Parathyroid adenoma (tissue), 2 donors: ENCODE results near the gene FMO5.

Source experiments
- H2AFZ ChIP-seq: fragments of 300-600 bp; sonication (generic); one replicate; pipeline ENCODE4 v1.7.0; 2017; ENCODE audit warnings: antibody characterized with exemption, mild to moderate bottlenecking
- H3K27ac ChIP-seq: fragments of 300-600 bp; sonication (generic); one replicate; pipeline ENCODE4 v1.7.0; 2017
- H3K27me3 ChIP-seq: fragments of 300-600 bp; sonication (generic); one replicate; pipeline ENCODE4 v1.7.0; 2017; ENCODE audit warnings: low read length; ENCODE audit not compliant: control insufficient read depth, insufficient read depth
- H3K36me3 ChIP-seq: fragments of 300-600 bp; sonication (generic); one replicate; pipeline ENCODE4 v1.7.0; 2017; ENCODE audit warnings: low read length; ENCODE audit not compliant: control insufficient read depth, insufficient read depth
- H3K4me1 ChIP-seq: fragments of 300-600 bp; sonication (generic); one replicate; pipeline ENCODE4 v1.7.0; 2017; ENCODE audit warnings: control low read depth
- H3K4me2 ChIP-seq: fragments of 300-600 bp; sonication (generic); one replicate; pipeline ENCODE4 v1.7.0; 2017; ENCODE audit warnings: low read length
- H3K4me3 ChIP-seq: fragments of 300-600 bp; sonication (generic); one replicate; pipeline ENCODE4 v1.7.0; 2017; ENCODE audit warnings: low read depth, low read length
- H3K79me2 ChIP-seq: fragments of 300-600 bp; sonication (generic); one replicate; pipeline ENCODE4 v1.7.0; 2017; ENCODE audit warnings: control low read depth
- H3K9ac ChIP-seq: fragments of 300-600 bp; sonication (generic); one replicate; pipeline ENCODE4 v1.7.0; 2017; ENCODE audit warnings: mild to moderate bottlenecking
- H3K9me3 ChIP-seq: fragments of 300-600 bp; sonication (generic); one replicate; pipeline ENCODE4 v1.7.0; 2017; ENCODE audit warnings: low read length; ENCODE audit not compliant: control insufficient read depth
- CTCF ChIP-seq: fragments of 300-600 bp; sonication (generic); IDR thresholded peaks from one replicate; pipeline ENCODE4 v1.7.0; 2017; ENCODE audit warnings: antibody characterized with exemption, mild to moderate bottlenecking
- donor health status: primary hyperparathyroidism.

FMO5 gene

GRCh38 chr1:147209825-147210821 is 15.0 kb downstream of the FMO5 start:
- Histone ChIP-seq H3K36me3 (no peaks in the 10 kb centered on the region), H3K4me1 (peaks cover 3% of the 10 kb centered on the region)

DNA sequence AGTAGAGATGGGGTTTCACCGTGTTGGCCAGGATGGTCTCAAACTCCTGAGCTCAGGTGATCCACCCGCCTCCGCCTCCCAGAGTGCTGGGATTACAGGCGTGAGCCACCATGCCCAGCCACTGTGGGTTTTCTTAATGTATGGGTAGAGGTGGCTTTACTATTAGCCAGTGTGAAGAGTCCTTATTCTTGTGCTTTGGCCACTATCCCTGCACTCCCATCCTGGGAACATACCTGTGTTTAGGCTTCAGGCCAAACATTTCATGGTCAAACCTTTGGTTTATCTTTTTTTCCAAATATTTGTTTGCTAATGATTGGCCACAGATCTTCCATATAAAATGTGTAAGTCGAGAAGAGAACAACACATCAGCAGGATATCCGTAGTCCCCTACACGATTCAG is 16.5 kb downstream of the FMO5 start:
- Histone ChIP-seq H3K4me3 (no peak overlapping the region), H3K79me2 (no peaks in the 10 kb centered on the region), H2AFZ (no peak overlapping the region), H3K27ac (no peak overlapping the region), H3K27me3 (no peaks in the 10 kb centered on the region), H3K4me1 (peaks cover 3% of the 10 kb centered on the region), H3K9ac (no peak overlapping the region), H3K4me2 (no peak overlapping the region), H3K9me3 (no peaks in the 10 kb centered on the region), H3K36me3 (no peaks in the 10 kb centered on the region)
- TF ChIP-seq CTCF, result no peak

More at GRCh38 chr1:147209825-147210821, 15.0 kb downstream of the FMO5 start:
- H2AFZ ChIP-seq, result no peak overlapping the region
- H3K9ac ChIP-seq, result no peak overlapping the region
- no peaks in the 10 kb centered on the region for H3K79me2 ChIP-seq
- H3K27ac ChIP-seq, result no peak overlapping the region
- H3K4me3 ChIP-seq, result no peak overlapping the region
- peak overlapping the region; percentile 18 for H3K4me2 ChIP-seq
- no peak for TF ChIP-seq CTCF
- H3K9me3 ChIP-seq, result no peaks in the 10 kb centered on the region
- no peaks in the 10 kb centered on the region for H3K27me3 ChIP-seq

DNA sequence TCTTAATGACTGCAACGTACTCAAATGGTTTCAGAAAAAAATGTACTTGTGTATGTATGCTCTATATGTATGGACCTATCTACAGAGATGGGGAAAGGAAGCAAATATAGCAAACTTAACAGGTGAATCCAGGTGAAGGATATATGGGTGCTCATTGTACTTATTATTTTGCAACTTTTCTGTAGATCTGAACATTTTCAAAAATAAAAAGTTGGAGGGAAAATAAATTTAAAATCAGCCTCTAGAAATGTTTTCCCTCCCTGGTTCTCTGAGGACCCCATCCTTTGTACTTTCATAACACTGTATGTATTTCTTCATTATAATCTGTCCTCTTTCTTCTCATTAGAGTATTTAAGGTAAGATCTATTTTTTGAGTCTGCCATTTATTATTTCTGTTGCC is 17.9 kb downstream of the FMO5 start:
- Histone ChIP-seq H2AFZ (no peak overlapping the region), H3K9me3 (no peaks in the 10 kb centered on the region)

DNA sequence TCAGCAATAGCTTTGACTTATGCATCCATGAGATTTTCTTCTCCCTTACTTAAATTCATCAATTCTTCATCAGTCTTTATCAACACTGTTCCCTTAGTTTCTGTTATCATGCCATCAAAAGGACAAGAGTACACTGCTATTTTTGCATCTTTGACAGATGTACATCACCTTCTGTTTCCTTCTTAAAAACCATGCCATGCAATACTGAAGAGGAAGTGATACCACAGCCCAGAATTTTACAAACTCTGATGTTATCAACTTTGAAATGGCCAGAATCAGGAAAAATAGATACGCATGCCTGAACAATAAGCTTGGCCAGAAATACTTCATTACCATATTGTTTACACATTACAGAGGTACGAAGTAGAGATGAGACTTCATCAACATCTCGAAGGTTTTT is 21.1 kb downstream of the FMO5 start:
- H3K36me3 ChIP-seq, result no peaks in the 10 kb centered on the region
- no peaks in the 10 kb centered on the region for H3K79me2 ChIP-seq
- H3K4me1 ChIP-seq, result peaks cover 9% of the 10 kb centered on the region
- H3K27ac ChIP-seq, result no peak overlapping the region
- H3K4me2 ChIP-seq, result peak overlapping the region; percentile 38
- no peak for TF ChIP-seq CTCF
- no peak overlapping the region for H2AFZ ChIP-seq
- H3K27me3 ChIP-seq, result no peaks in the 10 kb centered on the region
- no peaks in the 10 kb centered on the region for H3K9me3 ChIP-seq
- H3K9ac ChIP-seq, result no peak overlapping the region
- no peak overlapping the region for H3K4me3 ChIP-seq

More for the DNA sequence above, 17.9 kb downstream of the FMO5 start:
- Histone ChIP-seq H3K79me2 (no peaks in the 10 kb centered on the region), H3K36me3 (no peaks in the 10 kb centered on the region), H3K9ac (no peak overlapping the region), H3K4me1 (no peaks in the 10 kb centered on the region), H3K27me3 (no peaks in the 10 kb centered on the region), H3K4me3 (no peak overlapping the region), H3K27ac (no peak overlapping the region), H3K4me2 (no peak overlapping the region)
- no peak for TF ChIP-seq CTCF
